Keratinocyte (primary cell): Measurements from ENCODE around the gene RPH3AL.

ENCODE experiments used
- CTCF ChIP-seq, 3 experiments: IDR thresholded peaks in 1 of 3; conservative IDR thresholded peaks in 1 of 3; optimal IDR thresholded peaks in 1 of 3; 2 replicates in 2 of 3; 3 replicates in 1 of 3; pipeline versions ENCODE3 to v1.5.1; 2011; ENCODE audit warnings: low read length in 3 of 3, mild to moderate bottlenecking in 3 of 3, moderate library complexity in 2 of 3, control low read depth in 1 of 3, inconsistent platforms in 1 of 3; ENCODE audit not compliant: insufficient read depth in 2 of 3; ENCODE audit errors: extremely low read depth in 1 of 3
- EZH2 ChIP-seq: IDR thresholded peaks from one replicate; pipeline ENCODE4 v1.6.1; 2012; ENCODE audit warnings: inconsistent platforms, mild to moderate bottlenecking, low read length, moderate library complexity

- TF ChIP-seq EZH2 (no peak), CTCF (optimal IDR thresholded peaks at IDR 0.05 in 1 of 3, IDR thresholded peaks at IDR 0.05 in 1 of 3, conservative IDR thresholded peaks at IDR 0.05 in 1 of 3; ENCODE audit: extremely low read depth in 1 of 3, insufficient read depth in 2 of 3, low read length in 3 of 3) (no peak)
These were observed 1.7 kb downstream of the RPH3AL start for GRCh38 chr17:350706-351448.
